ENCODE data around the gene COL18A1.

COL18A1 gene

DNA sequence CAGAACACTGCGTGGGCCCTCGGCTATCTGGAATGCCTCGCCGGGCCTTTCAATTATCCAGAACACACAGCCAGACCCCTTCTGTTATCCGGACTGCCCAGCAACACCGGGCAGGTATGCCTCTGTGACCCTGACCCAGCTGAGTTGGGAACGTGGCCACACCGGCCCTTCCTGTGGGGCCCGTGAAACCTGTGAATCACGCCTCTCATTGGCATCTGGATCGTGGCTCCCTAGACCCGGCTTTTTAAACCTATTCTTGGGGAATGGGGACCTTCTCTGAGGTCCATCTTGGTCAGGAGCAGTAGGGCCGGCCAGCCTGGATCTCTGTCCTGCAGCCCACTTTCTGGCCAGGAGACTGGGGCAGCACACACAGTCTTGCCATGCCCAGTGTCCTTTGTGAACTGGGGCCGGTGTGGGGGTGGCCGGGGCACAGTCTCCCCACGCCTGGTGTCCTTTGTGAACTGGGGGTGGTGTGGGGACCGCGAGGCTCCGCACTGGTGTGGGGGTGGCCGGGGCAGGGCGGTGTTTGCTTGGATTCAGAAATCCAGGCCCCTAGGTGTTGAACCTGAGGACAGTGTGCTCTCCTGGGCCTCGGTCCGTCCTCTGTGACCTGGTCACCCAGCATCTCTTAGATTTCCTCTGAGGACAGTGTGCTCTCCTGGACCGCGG, 11.1 kb downstream of the COL18A1 start:
- no peak for DNase-seq
- Histone ChIP-seq H3K27me3 (replicated peaks) (no peaks in the 10 kb centered on the region), H3K27ac (no peak overlapping the region), H3K36me3 (replicated peaks) (no peaks in the 10 kb centered on the region), H3K4me3 (ENCODE audit: low read depth, low read length) (no peak overlapping the region)
- in situ Hi-C loops (cut with HindIII; ENCODE audit: low pct_ligation_motif_present, low sequenced_read_pairs): no loop called here
- TF ChIP-seq, protein P1, sequence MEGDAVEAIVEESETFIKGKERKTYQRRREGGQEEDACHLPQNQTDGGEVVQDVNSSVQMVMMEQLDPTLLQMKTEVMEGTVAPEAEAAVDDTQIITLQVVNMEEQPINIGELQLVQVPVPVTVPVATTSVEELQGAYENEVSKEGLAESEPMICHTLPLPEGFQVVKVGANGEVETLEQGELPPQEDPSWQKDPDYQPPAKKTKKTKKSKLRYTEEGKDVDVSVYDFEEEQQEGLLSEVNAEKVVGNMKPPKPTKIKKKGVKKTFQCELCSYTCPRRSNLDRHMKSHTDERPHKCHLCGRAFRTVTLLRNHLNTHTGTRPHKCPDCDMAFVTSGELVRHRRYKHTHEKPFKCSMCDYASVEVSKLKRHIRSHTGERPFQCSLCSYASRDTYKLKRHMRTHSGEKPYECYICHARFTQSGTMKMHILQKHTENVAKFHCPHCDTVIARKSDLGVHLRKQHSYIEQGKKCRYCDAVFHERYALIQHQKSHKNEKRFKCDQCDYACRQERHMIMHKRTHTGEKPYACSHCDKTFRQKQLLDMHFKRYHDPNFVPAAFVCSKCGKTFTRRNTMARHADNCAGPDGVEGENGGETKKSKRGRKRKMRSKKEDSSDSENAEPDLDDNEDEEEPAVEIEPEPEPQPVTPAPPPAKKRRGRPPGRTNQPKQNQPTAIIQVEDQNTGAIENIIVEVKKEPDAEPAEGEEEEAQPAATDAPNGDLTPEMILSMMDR (IDR thresholded peaks at IDR 0.05; ENCODE audit: low read depth, low read length, missing control alignments): no peak

DNA sequence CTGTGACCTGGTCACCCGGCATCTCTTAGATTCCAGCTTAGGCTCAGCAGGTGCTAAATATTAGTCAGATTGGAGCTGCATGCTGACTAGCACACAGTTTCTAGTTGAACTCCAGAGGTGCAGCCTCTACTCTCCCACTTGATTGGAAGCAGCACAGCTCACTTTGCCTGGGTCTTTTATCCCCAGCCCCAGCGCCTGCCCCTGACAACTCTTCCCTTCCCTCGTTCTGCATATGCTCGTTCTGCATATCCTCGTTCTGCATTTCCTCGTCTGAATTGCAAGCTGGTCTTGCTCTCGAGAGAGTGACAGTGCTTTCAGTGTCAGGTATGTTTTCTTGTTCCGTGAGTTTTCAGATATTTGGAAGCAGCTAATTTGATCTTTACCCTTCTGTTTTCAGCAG, 11.7 kb downstream of the COL18A1 start:
- Histone ChIP-seq H3K27me3 (replicated peaks) (no peaks in the 10 kb centered on the region), H3K4me3 (ENCODE audit: low read depth, low read length) (no peak overlapping the region), H3K36me3 (replicated peaks) (no peaks in the 10 kb centered on the region), H3K27ac (no peak overlapping the region)
- in situ Hi-C loops (cut with HindIII; ENCODE audit: low pct_ligation_motif_present, low sequenced_read_pairs): no loop called here
- TF ChIP-seq, protein P1 (IDR thresholded peaks at IDR 0.05; ENCODE audit: low read depth, low read length, missing control alignments): no peak
- no peak for DNase-seq

DNA sequence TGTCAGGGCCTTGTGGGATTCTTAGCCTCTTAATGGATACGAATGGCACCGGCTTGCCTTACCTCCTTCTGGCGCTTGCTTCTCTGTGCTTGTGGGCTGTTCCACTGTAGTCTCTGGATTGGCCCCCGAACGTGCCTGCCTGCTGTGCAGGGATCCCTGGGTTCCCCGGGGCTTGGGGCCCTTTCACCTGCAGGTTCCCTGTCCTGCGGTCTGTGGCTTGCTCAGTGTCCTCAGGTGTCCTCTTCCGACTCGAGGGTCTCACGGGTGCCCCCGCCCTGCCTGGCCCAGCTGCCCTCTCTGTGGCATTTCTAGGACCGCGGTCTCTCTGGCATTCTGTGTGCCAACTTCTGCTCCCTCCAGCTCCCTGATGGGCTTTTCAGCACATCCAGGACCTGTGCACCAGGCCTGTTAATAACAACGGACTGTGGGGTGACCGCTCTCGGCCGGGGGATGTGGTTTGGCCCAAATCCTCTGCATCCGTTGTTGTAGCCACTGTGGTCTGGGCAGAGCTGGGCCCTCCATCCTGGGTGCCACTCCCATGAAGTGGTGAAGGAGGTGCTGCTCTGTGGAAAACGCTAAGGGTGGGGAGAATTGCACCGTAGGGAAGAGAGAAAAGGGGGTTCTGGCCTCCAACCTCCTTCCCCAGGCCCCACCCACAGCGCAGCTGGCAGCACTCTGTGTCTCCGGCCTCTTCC, 12.4 kb downstream of the COL18A1 start:
- no peaks in the 10 kb centered on the region for H3K27me3 ChIP-seq (replicated peaks)
- no peak overlapping the region for H3K27ac ChIP-seq
- no peak for DNase-seq

DNA sequence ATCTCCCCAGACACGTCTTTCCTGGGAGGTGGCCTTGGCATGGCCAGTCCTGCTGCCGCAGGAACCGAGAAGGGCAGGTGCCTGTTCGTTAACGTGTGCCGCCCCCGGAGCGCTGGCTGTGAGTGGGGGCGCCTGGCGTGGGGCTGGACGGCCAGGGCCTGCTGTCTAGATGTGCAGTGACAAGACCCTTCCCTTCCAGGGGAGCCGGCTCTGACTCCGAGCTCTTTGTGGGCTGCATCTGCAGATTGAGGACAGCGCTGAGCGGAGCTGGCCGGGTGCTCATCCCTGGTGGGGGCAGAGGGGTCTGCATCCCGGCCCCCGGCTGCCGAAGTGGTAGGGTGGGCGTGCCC, 13.0 kb downstream of the COL18A1 start:
- DNase-seq: no peak
- TF ChIP-seq, protein P1 (IDR thresholded peaks at IDR 0.05; ENCODE audit: low read depth, low read length, missing control alignments): no peak
- no peaks in the 10 kb centered on the region for H3K27me3 ChIP-seq (replicated peaks)
- no peaks in the 10 kb centered on the region for H3K36me3 ChIP-seq (replicated peaks)
- H3K4me3 ChIP-seq (ENCODE audit: low read depth, low read length): no peak overlapping the region
- H3K27ac ChIP-seq: no peak overlapping the region
- in situ Hi-C loops (cut with HindIII; ENCODE audit: low pct_ligation_motif_present, low sequenced_read_pairs): no loop called here

More for the DNA sequence above, 12.4 kb downstream of the COL18A1 start:
- in situ Hi-C loops (cut with HindIII; ENCODE audit: low pct_ligation_motif_present, low sequenced_read_pairs): no loop called here
- H3K36me3 ChIP-seq (replicated peaks): no peaks in the 10 kb centered on the region
- TF ChIP-seq, protein P1 (IDR thresholded peaks at IDR 0.05; ENCODE audit: low read depth, low read length, missing control alignments): no peak
- no peak overlapping the region for H3K4me3 ChIP-seq (ENCODE audit: low read depth, low read length)

DNA sequence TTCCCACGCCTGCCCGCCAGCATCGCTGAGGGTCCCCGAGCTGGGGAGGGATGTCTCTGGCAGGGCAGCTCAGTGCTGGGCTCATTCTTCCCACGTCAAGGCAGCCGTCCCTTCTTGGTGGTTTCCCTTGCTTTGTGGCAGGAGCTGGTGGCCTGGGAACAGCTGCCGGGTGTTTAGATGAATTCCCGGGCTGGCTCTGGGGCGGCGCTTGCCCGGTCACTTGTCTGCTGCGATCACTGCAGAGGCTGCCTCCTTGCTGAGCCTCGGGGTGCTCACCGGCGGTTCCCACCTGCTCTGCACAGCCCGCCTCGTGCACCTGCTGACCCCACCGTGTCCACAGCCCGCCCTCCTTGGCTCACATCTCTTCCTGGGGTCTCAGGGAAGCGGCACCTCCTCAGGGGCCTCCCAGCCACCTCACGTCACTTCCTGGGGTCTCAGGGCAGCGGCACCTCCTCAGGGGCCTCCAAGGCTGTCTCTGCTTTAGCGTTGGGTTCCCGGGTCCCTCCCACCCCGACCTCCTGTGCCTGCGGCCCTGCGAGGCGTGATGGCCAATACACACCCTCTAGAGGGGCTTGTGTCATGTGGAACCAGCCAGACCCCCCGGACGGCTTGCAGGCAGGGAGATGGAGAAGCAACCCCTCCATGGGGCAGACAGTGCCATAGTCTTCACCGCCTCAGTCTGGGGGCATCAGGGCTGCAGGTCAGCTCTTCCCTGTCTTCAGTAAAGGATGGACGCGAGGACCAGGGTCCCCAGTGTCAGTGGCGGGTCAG, 13.5 kb downstream of the COL18A1 start:
- Histone ChIP-seq H3K36me3 (replicated peaks) (no peaks in the 10 kb centered on the region), H3K27ac (no peak overlapping the region), H3K27me3 (replicated peaks) (no peaks in the 10 kb centered on the region), H3K4me3 (ENCODE audit: low read depth, low read length) (no peak overlapping the region)
- TF ChIP-seq, protein P1 (IDR thresholded peaks at IDR 0.05; ENCODE audit: low read depth, low read length, missing control alignments): no peak
- DNase-seq: no peak
- in situ Hi-C loops (cut with HindIII; ENCODE audit: low pct_ligation_motif_present, low sequenced_read_pairs): no loop called here
